HG03342 (cell line): Measurements from ENCODE around the gene MS4A15.
"Not testable (repeated sequence)": the region's sequence is repeated elsewhere in the genome, so short reads cannot be mapped to it uniquely, and the experiment has no call there.

ENCODE experiments used
- ATAC-seq: cut with Tn5 transposase; IDR thresholded peaks from one replicate; pipeline ENCODE4 v1.9.1; 2021; ENCODE audit warnings: mild to moderate bottlenecking, moderate library complexity; ENCODE audit not compliant: unreplicated experiment

Gene MS4A15

GRCh38 chr11:60756307-60757032, at the start of gene MS4A15:
Gene MS4A15, plus strand, starts transcription at chr11:60756867. Its CDS starts 6,867 bp downstream, at chr11:60763734.
- no peak for ATAC-seq

- ATAC-seq: no peak
Measured at GRCh38 chr11:60706931-60707330, 49.7 kb upstream of the MS4A15 start.

GRCh38 chr11:60710482-60710881, 46.2 kb upstream of the MS4A15 start:
- ATAC-seq: no peak

- ATAC-seq: no peak
Measured at GRCh38 chr11:60711276-60711675, 45.4 kb upstream of the MS4A15 start.

- ATAC-seq: not testable (repeated sequence)
Measured at GRCh38 chr11:60713423-60713822, 43.2 kb upstream of the MS4A15 start.

GRCh38 chr11:60717956-60718355, 38.7 kb upstream of the MS4A15 start:
- no peak for ATAC-seq

- no peak for ATAC-seq
Measured at GRCh38 chr11:60718524-60719316, 37.9 kb upstream of the MS4A15 start.

GRCh38 chr11:60719391-60719790, 37.3 kb upstream of the MS4A15 start:
- ATAC-seq: no peak

GRCh38 chr11:60720460-60720859, 36.2 kb upstream of the MS4A15 start:
- no peak for ATAC-seq

GRCh38 chr11:60724420-60724819, 32.2 kb upstream of the MS4A15 start, which contains the start of gene MS4A18:
Gene MS4A18, plus strand, starts transcription at chr11:60724720.
- ATAC-seq: no peak

GRCh38 chr11:60725592-60725991, 31.1 kb upstream of the MS4A15 start:
- ATAC-seq: no peak

GRCh38 chr11:60731586-60731985, 25.1 kb upstream of the MS4A15 start:
- no peak for ATAC-seq

GRCh38 chr11:60734279-60734678, 22.4 kb upstream of the MS4A15 start:
- ATAC-seq: no peak

- no peak for ATAC-seq
Measured at GRCh38 chr11:60739114-60739513, 17.6 kb upstream of the MS4A15 start.

- no peak for ATAC-seq
Measured at GRCh38 chr11:60740573-60740972, 16.1 kb upstream of the MS4A15 start.

- ATAC-seq: no peak
Measured at GRCh38 chr11:60741421-60741820, 15.2 kb upstream of the MS4A15 start.

- ATAC-seq: no peak
Measured at GRCh38 chr11:60743058-60743457, 13.6 kb upstream of the MS4A15 start.

- no peak for ATAC-seq
Measured at GRCh38 chr11:60744114-60744513, 12.6 kb upstream of the MS4A15 start.

GRCh38 chr11:60747359-60747873, 9.3 kb upstream of the MS4A15 start:
- ATAC-seq: no peak

GRCh38 chr11:60748225-60748624, 8.4 kb upstream of the MS4A15 start:
- no peak for ATAC-seq

- no peak for ATAC-seq
Measured at GRCh38 chr11:60748821-60749220, 7.8 kb upstream of the MS4A15 start.

GRCh38 chr11:60750911-60751310, 5.8 kb upstream of the MS4A15 start:
- ATAC-seq: no peak
